Smooth muscle cell of bladder (primary cell): ENCODE measurements around the gene FSHB. TPM values are rescaled to one million over a fixed set of nuclear protein-coding genes. Genes with fewer than 3 reads are reported as not detected.

Source experiments
- total RNA-seq: library from RNA; depleted of rRNA; stranded (reverse); fragments of >200 nt; gene quantifications from 2 replicates; pipeline ENCODE4 v1.2.3, GENCODE V29; 2014

FSHB gene
- total RNA-seq: not detected in 2 replicates

DNA sequence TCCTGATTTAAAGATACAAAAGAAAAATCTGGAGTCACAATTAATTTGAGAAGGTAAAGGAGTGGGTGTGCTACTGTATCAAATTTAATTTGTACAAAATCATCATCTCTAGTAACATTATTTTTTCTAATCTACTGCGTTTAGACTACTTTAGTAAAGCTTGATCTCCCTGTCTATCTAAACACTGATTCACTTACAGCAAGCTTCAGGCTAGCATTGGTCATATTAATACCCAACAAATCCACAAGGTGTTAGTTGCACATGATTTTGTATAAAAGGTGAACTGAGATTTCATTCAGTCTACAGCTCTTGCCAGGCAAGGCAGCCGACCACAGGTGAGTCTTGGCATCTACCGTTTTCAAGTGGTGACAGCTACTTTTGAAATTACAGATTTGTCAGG is at the start of gene FSHB:
Gene FSHB (plus strand): TSS at position 301 of the 400 bp plus-strand sequence. CDS start 889 bp downstream, outside the sequence.

Other genes with a start within 250 kb of the FSHB start
- not detected in 2 replicates for gene KCNA4, start 214.0 kb upstream of the FSHB start, total RNA-seq
- 26.5 and 27.7 TPM in 2 replicates for gene ARL14EP, start 92.1 kb downstream of the FSHB start, total RNA-seq